ENCODE results near the gene TRABD2A. TPM values are rescaled to one million over a fixed set of nuclear protein-coding genes. Genes with fewer than 3 reads are reported as not detected.

TRABD2A gene
- total RNA-seq, 1 donor from 2014 or later, result 4.5 TPM

- peaks cover 45% of the 10 kb centered on the region for H3K4me1 Mint-ChIP-seq
- intact Hi-C loops (cut with micrococcal nuclease), result loop anchor here (2.0 kb wide), 1 partner anchor 15 kb away; no protein-coding TSS in a partner anchor
- ATAC-seq (ENCODE audit: low read depth) (no peak), DNase-seq (no peak)
- TF ChIP-seq CTCF (IDR thresholded peaks at IDR 0.05), result no peak
- H3K27me3 Mint-ChIP-seq, result no peaks in the 10 kb centered on the region
- peaks cover 25% of the 10 kb centered on the region for H3K36me3 Mint-ChIP-seq (ENCODE audit: low read depth)
- POLR2A ChIA-PET, result interaction anchor here (1.3 to 5.3 kb wide), 8 partner anchors 9 to 67 kb away, joined by 5 to 326 read pairs (median 71); partner anchors contain the start of genes KCMF1 and TRABD2A
- H3K9me3 Mint-ChIP-seq, result peaks cover 2% of the 10 kb centered on the region
- peak overlapping the region; percentile 93 for H3K4me3 Mint-ChIP-seq
- CTCF ChIA-PET, result interaction anchor here (2.5 to 6.0 kb wide), 3 partner anchors 15 to 23 kb away, joined by 14 to 67 read pairs (median 32); partner anchors contain the start of gene TRABD2A
- H3K27ac Mint-ChIP-seq, result peak overlapping the region; percentile 87
Measured at GRCh38 chr2:84904151-84904550, 23.3 kb upstream of the TRABD2A start.

- no peak for TF ChIP-seq CTCF (IDR thresholded peaks at IDR 0.05)
- H3K36me3 Mint-ChIP-seq (ENCODE audit: low read depth), result peaks cover 19% of the 10 kb centered on the region
- DNase-seq (no peak), ATAC-seq (ENCODE audit: low read depth) (no peak)
- H3K9me3 Mint-ChIP-seq, result no peaks in the 10 kb centered on the region
- H3K4me3 Mint-ChIP-seq, result no peak overlapping the region
- ChIA-PET POLR2A (interaction anchor here (1.3 to 2.8 kb wide), 2 partner anchors 14 to 23 kb away, joined by 5 to 14 read pairs; no protein-coding TSS in a partner anchor), CTCF (interaction anchor here (0.6 kb wide), 1 partner anchor 23 kb away, joined by 3 read pairs; no protein-coding TSS in a partner anchor)
- no peaks in the 10 kb centered on the region for H3K27me3 Mint-ChIP-seq
- H3K27ac Mint-ChIP-seq, result no peak overlapping the region
- H3K4me1 Mint-ChIP-seq, result peaks cover 42% of the 10 kb centered on the region
- intact Hi-C loops (cut with micrococcal nuclease), result no loop called here
Measured at GRCh38 chr2:84902526-84902925, 21.6 kb upstream of the TRABD2A start.

- no peaks in the 10 kb centered on the region for H3K27me3 Mint-ChIP-seq
- no peaks in the 10 kb centered on the region for H3K9me3 Mint-ChIP-seq
- DNase-seq, result no peak
- CTCF ChIA-PET, result interaction anchor here (0.6 to 1.7 kb wide), 3 partner anchors 19 to 24 kb away, joined by 3 to 7 read pairs (median 5); no protein-coding TSS in a partner anchor
- POLR2A ChIA-PET, result interaction anchor here (2.8 kb wide), 1 partner anchor 13 kb away, joined by 14 read pairs; no protein-coding TSS in a partner anchor
- TF ChIP-seq CTCF (IDR thresholded peaks at IDR 0.05), result no peak
- H3K4me1 Mint-ChIP-seq, result peaks cover 37% of the 10 kb centered on the region
- no peak overlapping the region for H3K4me3 Mint-ChIP-seq
- H3K36me3 Mint-ChIP-seq (ENCODE audit: low read depth), result peaks cover 10% of the 10 kb centered on the region
- H3K27ac Mint-ChIP-seq, result no peak overlapping the region
- ATAC-seq (ENCODE audit: low read depth), result no peak
- intact Hi-C loops (cut with micrococcal nuclease), result no loop called here
Measured at GRCh38 chr2:84901593-84902120, 20.8 kb upstream of the TRABD2A start.

GRCh38 chr2:84900971-84901370 is 20.1 kb upstream of the TRABD2A start:
- ChIA-PET CTCF (interaction anchor here (1.5 to 1.7 kb wide), 2 partner anchors 19 to 25 kb away, joined by 5 to 7 read pairs; no protein-coding TSS in a partner anchor), POLR2A (interaction anchor here (2.8 kb wide), 1 partner anchor 12 kb away, joined by 14 read pairs; no protein-coding TSS in a partner anchor)
- peak overlapping the region; percentile 0 for H3K27ac Mint-ChIP-seq
- intact Hi-C loops (cut with micrococcal nuclease), result no loop called here
- H3K9me3 Mint-ChIP-seq, result no peaks in the 10 kb centered on the region
- peaks cover 3% of the 10 kb centered on the region for H3K36me3 Mint-ChIP-seq (ENCODE audit: low read depth)
- no peak for TF ChIP-seq CTCF (IDR thresholded peaks at IDR 0.05)
- peaks cover 41% of the 10 kb centered on the region for H3K4me1 Mint-ChIP-seq
- DNase-seq (no peak), ATAC-seq (ENCODE audit: low read depth) (no peak)
- no peak overlapping the region for H3K4me3 Mint-ChIP-seq
- no peaks in the 10 kb centered on the region for H3K27me3 Mint-ChIP-seq
